Activated naive CD8-positive, alpha-beta T cell (primary cell): ENCODE measurements around the gene GPR155.
"Not testable (repeated sequence)": the region's sequence is repeated elsewhere in the genome, so short reads cannot be mapped to it uniquely, and the experiment has no call there.

Experiments
- H3K27ac Mint-ChIP-seq: one replicate; pipeline ENCODE4 v1.8.0; 2021; ENCODE audit warnings: mixed read lengths
- H3K27me3 Mint-ChIP-seq: one replicate; pipeline ENCODE4 v1.8.0; 2021; ENCODE audit warnings: mixed read lengths
- H3K36me3 Mint-ChIP-seq: one replicate; pipeline ENCODE4 v1.8.0; 2021; ENCODE audit warnings: mixed read lengths
- H3K4me1 Mint-ChIP-seq: one replicate; pipeline ENCODE4 v1.8.0; 2021; ENCODE audit warnings: low read depth, mixed read lengths
- H3K4me3 Mint-ChIP-seq: one replicate; pipeline ENCODE4 v1.8.0; 2021; ENCODE audit warnings: mild to moderate bottlenecking, mixed read lengths
- H3K9me3 Mint-ChIP-seq: one replicate; pipeline ENCODE4 v1.8.0; 2021; ENCODE audit warnings: low read depth, mixed read lengths

GPR155 gene

DNA sequence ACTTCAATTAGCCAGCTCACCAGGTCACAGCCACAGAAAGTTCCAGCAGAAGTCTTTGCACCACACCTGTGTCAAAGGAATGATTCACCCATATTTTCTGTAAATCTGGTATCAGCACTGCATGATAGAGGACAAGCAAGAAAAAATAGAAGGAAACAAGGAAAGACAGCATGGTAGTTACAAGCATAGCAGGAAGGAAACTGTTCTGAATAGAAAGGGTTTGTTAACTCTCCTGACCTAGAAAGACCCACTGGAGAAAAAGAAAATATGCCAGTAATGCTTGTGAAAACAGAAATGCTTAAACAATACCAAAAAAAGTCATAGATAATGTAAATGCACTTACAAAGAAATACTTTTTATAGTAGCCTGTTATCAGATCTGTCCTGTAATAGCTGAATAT is 50.5 kb downstream of the GPR155 start:
- no peak overlapping the region for H3K27ac Mint-ChIP-seq
- no peaks in the 10 kb centered on the region for H3K4me1 Mint-ChIP-seq
- H3K9me3 Mint-ChIP-seq = no peaks in the 10 kb centered on the region
- no peaks in the 10 kb centered on the region for H3K27me3 Mint-ChIP-seq
- H3K36me3 Mint-ChIP-seq = peaks cover 4% of the 10 kb centered on the region
- H3K4me3 Mint-ChIP-seq = no peak overlapping the region

DNA sequence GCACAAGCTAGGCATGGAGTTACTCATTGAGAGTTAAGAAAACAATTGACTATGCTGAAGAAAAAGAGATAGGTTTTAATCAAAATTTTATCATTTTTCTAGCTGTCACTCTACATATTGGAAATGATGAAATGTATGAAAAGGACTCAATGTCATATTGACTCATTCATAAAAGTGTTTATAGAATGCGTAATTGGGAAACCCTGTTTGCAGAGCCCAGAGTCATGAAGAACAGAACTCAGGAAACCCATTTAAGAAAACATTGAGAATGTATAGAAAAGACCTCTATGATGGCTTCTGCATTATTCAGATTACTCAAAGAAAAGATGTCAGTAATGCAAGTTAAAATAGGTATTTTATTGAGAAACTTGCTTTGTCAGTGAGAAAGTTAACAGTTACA is 54.9 kb downstream of the GPR155 start:
- no peaks in the 10 kb centered on the region for H3K4me1 Mint-ChIP-seq
- H3K27me3 Mint-ChIP-seq = no peaks in the 10 kb centered on the region
- H3K36me3 Mint-ChIP-seq = peaks cover 28% of the 10 kb centered on the region
- no peak overlapping the region for H3K27ac Mint-ChIP-seq
- peaks cover 7% of the 10 kb centered on the region for H3K9me3 Mint-ChIP-seq
- H3K4me3 Mint-ChIP-seq = no peak overlapping the region

DNA sequence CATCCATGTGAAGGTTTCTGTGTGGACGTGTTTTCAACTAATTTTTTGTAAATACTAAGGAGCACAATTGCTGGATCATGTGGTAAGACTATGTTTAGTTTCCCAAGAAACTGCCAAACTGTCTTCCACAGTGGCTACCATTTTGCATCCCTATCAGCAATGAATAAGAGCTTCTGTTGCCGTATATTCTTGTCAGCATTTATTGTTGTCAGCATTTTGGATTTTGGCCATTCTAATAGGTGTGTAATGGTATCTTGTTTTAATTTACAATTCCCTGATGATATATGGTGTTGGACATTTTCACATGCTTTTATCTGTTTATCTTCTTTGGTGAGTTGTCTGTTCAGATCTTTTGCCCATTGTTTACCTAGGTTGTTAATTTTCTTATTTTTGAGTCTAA is 56.8 kb downstream of the GPR155 start:
- no peaks in the 10 kb centered on the region for H3K27me3 Mint-ChIP-seq
- peaks cover 7% of the 10 kb centered on the region for H3K9me3 Mint-ChIP-seq

DNA sequence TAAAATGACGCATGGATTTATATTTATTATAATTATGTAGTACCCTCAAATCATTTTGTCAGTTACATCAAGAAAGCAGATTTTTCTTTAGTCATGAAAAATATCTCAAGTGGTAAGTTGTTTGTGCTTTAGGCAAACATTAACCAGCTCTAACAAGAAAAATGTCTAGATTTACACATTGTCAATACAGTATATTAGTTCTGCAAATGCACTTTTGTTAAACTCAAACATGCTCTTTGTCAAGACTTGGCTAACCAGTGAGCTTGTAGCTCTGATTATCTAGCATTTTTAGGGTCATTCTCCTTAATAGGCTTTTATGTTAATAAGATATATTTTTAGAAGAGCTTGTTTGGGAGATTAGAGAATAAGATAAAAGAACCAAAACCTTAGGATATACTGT is 58.6 kb downstream of the GPR155 start:
- peaks cover 28% of the 10 kb centered on the region for H3K36me3 Mint-ChIP-seq
- H3K4me1 Mint-ChIP-seq = no peaks in the 10 kb centered on the region
- no peak overlapping the region for H3K27ac Mint-ChIP-seq
- no peak overlapping the region for H3K4me3 Mint-ChIP-seq
- peaks cover 7% of the 10 kb centered on the region for H3K9me3 Mint-ChIP-seq
- H3K27me3 Mint-ChIP-seq = no peaks in the 10 kb centered on the region

More for the DNA sequence above, 56.8 kb downstream of the GPR155 start:
- H3K27ac Mint-ChIP-seq = no peak overlapping the region
- no peak overlapping the region for H3K4me3 Mint-ChIP-seq
- H3K36me3 Mint-ChIP-seq = peaks cover 28% of the 10 kb centered on the region
- H3K4me1 Mint-ChIP-seq = no peaks in the 10 kb centered on the region

DNA sequence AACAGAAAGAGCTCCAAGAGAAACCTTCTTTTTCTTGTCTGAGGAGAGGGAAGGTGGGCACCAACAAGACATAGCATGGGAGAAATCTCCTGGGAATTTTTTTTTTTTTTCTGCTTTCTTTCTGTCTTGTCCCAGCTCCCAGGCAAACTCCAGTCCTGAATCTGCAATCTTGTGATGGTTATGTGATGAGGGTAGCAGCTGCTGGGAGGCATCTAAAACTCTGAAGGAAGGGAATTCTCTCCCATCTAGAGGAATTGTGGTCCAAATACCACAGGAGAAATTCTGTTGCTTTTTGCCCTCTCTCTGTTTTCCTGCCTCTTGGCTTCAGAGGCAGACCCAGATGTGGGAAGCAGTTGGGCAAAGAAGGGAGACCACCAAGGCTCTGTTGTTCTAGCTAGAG is 74.6 kb downstream of the GPR155 start:
- no peak overlapping the region for H3K27ac Mint-ChIP-seq
- H3K4me1 Mint-ChIP-seq = no peaks in the 10 kb centered on the region
- no peaks in the 10 kb centered on the region for H3K27me3 Mint-ChIP-seq

DNA sequence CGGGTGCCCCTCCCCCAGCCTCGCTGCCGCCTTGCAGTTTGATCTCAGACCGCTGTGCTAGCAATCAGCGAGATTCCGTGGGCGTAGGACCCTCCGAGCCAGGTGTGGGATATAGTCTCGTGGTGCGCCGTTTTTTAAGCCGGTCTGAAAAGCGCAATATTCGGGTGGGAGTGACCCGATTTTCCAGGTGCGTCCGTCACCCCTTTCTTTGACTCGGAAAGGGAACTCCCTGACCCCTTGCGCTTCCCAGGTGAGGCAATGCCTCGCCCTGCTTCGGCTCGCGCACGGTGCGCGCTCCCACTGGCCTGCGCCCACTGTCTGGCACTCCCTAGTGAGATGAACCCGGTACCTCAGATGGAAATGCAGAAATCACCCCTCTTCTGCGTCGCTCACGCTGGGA is 76.8 kb downstream of the GPR155 start:
- not testable (repeated sequence) for H3K4me3 Mint-ChIP-seq, H3K27ac Mint-ChIP-seq, H3K27me3 Mint-ChIP-seq, H3K4me1 Mint-ChIP-seq, H3K36me3 Mint-ChIP-seq, H3K9me3 Mint-ChIP-seq

More for the DNA sequence above, 74.6 kb downstream of the GPR155 start:
- peaks cover 12% of the 10 kb centered on the region for H3K36me3 Mint-ChIP-seq
- no peak overlapping the region for H3K4me3 Mint-ChIP-seq
- H3K9me3 Mint-ChIP-seq = no peaks in the 10 kb centered on the region

DNA sequence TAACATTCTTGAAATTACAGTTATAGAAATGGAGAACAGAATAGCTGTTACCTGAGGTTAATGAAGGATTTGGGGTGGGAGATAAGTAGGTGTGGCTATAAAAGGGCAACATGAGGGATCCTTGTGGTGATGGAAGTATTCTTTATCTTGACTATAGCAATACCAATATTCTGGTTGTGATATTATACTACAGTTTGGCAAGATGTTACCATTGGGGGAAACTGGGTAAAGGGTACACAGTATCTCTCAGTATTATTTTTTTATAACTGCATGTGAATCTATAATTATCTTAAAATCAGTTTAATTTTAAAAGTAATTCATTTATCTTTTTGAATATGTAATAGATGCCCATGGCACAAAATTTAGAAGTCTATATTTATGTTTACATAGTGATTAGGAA is 83.2 kb downstream of the GPR155 start:
- Mint-ChIP-seq H3K9me3 (no peaks in the 10 kb centered on the region), H3K27me3 (no peaks in the 10 kb centered on the region), H3K36me3 (peaks cover 16% of the 10 kb centered on the region), H3K4me3 (no peak overlapping the region), H3K4me1 (peaks cover 4% of the 10 kb centered on the region), H3K27ac (no peak overlapping the region)

DNA sequence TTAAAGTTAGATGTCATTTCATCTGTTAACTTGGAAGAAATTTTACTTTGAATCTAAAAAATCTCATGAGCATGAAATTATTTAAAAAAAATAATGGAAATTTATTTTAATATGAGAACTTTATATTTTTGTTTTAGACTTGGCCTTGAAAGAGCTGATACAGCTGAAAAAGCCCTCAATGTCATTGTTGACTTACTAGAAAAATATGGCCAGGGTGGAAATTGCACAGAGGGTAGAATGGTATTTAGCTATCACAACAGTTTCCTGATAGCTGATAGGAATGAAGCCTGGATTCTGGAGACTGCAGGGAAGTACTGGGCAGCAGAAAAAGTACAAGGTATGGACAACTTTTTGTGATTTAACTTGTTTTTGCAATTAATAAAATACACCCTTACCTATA is 86.0 kb downstream of the GPR155 start:
- H3K4me3 Mint-ChIP-seq = no peak overlapping the region
- H3K27me3 Mint-ChIP-seq = no peaks in the 10 kb centered on the region
- peaks cover 16% of the 10 kb centered on the region for H3K36me3 Mint-ChIP-seq
- H3K27ac Mint-ChIP-seq = no peak overlapping the region
- H3K4me1 Mint-ChIP-seq = peaks cover 18% of the 10 kb centered on the region
- H3K9me3 Mint-ChIP-seq = no peaks in the 10 kb centered on the region

DNA sequence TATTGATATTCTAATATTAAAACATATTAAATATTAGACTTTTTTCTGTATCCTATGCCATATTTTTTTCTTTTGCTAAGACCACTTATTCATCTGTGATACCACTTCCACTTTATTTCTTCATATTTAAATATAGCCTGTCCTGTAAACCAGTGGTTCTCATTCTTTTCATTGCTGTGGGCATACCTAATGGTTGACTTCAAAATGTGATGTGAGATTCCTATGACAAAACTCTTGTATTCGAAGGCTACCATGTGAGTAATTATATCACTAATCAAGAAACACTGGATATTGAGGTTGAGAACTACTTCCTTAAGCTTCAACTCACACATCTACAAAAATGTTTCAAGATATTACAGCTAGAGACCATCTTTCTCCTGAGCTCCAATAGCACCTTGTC is 87.7 kb downstream of the GPR155 start:
- Mint-ChIP-seq H3K27me3 (no peaks in the 10 kb centered on the region), H3K9me3 (no peaks in the 10 kb centered on the region), H3K36me3 (peaks cover 16% of the 10 kb centered on the region), H3K27ac (no peak overlapping the region), H3K4me1 (peaks cover 30% of the 10 kb centered on the region), H3K4me3 (no peak overlapping the region)

DNA sequence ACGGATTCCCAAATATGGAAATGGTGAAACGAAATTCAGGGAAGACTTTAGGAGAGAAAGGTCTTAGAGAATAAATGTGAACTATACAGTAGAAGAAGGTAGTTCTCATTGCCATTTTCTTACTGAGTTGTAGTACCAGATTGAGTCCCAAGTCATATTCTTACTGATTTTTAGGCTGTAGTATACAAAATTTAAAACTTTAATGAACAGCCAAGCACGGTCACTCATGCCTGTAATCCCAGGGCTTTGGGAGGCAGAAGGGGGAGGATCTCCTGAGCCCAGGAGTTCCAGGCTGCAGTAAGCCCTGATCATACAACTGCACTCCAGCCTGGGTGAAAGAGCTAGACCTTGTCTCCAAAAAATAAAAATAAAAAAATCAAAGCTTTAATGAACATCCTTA is 89.1 kb downstream of the GPR155 start:
- Mint-ChIP-seq H3K4me3 (no peak overlapping the region), H3K36me3 (peaks cover 11% of the 10 kb centered on the region), H3K27me3 (no peaks in the 10 kb centered on the region), H3K27ac (no peak overlapping the region), H3K4me1 (peaks cover 40% of the 10 kb centered on the region), H3K9me3 (no peaks in the 10 kb centered on the region)

DNA sequence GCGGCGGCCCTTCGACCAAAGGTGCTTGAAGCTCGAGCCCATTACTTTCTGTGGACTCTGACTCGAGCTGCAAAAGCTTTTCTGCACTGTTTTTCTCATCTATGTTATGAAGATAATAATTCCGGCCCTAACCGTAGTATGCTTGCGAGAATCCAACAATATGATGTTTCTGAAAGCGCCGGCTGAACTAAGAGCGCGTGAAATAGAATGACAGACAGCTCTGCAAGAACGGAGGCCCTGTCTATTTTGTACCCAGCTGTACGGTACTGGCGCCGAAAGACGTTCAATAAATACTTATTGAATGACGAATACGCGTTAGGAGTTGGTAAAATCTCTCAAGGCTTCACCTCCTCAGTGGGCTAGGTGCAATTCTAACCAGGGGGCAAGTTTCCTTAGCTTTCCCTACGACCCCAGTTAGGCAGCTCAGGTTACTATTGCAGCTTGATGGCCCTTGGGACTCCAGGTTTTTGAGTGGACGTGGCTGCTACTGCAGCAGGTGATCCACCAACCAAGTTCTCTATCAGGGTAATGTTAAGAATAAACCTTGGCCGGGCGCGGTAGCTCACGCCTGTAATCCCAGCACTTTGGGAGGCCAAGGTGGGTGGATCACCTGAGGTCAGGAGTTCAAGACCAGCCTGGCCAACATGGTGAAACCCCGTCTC is 90.7 kb downstream of the GPR155 start:
- H3K4me1 Mint-ChIP-seq = peaks cover 50% of the 10 kb centered on the region
- no peaks in the 10 kb centered on the region for H3K9me3 Mint-ChIP-seq

DNA sequence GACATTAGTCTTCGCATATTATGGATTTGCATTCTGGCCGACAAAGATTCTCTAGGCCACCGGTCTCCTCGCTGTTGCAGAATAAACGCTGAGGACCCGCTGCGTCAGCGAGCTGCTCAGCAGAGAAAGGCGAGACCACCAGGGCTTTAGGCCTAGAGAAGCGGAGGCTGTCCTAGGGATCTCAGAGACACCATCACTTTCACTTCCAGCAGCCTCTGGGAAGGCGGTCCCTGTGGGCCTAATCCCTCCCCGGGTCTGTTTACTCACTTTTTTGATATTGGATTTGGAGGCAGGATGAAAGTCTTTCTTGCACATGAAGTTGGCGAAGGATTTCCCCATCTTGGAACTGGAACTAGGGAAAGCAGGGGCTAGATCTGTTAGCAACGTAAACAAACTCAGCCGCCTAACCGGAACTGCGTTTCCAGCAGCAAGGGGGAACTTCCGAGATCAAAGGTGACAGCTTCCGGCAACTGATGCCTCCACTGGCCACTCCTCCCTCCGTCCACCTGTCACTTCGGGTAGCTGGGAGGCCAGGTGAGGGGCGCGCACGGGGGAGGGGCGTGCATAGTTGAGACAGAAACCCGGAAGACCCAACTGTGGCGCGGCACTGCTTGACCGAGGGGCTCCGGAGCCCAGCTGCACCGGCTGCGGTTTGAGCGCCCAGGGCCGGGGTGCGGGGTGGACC is 91.4 kb downstream of the GPR155 start, which contains the start of gene SCRN3:
Gene SCRN3, plus strand, starts transcription at position 447 of the 685 bp plus-strand sequence. CDS start 2,554 bp downstream, outside the sequence.
- peak within 1 kb of the TSS; percentile 98 for H3K4me3 Mint-ChIP-seq
- H3K27ac Mint-ChIP-seq = peak within 1 kb of the TSS; percentile 97
- peaks cover 54% of the 10 kb centered on the region for H3K4me1 Mint-ChIP-seq
- H3K36me3 Mint-ChIP-seq = peaks cover 12% of the 10 kb centered on the region
- H3K27me3 Mint-ChIP-seq = no peaks in the 10 kb centered on the region
- no peaks in the 10 kb centered on the region for H3K9me3 Mint-ChIP-seq

More for the DNA sequence above, 90.7 kb downstream of the GPR155 start:
- Mint-ChIP-seq H3K4me3 (peak overlapping the region; percentile 98), H3K36me3 (peaks cover 10% of the 10 kb centered on the region), H3K27me3 (no peaks in the 10 kb centered on the region), H3K27ac (peak overlapping the region; percentile 97)

DNA sequence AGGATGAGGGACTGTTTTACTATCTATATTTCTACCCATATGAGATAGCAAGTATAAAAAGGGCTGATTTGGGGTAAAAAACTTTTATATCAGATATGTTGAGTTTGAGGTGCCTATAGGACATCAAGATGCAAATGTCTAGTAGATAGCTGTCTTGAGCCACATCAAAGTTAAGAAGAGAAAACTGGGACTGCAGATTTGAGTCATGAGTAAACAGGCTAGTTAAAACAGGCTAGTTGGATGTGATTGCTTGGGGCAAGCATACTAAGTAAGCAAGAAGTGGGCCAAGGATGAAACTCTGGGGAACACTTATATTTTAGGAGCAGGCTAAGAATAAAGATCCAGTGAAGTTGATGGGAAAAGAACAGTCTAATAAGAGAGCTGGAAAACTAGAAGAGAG is 94.1 kb downstream of the GPR155 start:
- Mint-ChIP-seq H3K4me3 (peak overlapping the region; percentile 28), H3K36me3 (peaks cover 20% of the 10 kb centered on the region), H3K27me3 (no peaks in the 10 kb centered on the region), H3K9me3 (no peaks in the 10 kb centered on the region), H3K4me1 (peaks cover 62% of the 10 kb centered on the region), H3K27ac (no peak overlapping the region)

DNA sequence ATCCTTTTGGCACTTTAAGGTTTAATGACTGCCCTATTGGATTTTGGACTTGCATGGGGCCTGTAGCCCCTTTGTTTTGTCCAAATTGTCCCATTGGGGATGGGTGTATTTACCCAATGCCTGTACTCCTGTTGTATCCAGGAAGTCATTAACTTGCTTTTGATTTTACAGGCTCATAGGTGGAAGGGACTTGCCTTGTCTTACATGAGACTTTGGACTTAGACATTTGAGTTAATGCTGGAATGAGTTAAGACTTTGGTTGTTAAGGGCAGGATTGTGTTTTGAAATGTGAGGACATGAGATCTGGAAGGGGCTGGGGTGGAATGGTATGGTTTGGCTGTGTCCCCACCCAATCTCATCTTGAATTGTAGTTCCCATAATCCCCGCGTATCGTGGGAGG is 96.5 kb downstream of the GPR155 start:
- Mint-ChIP-seq H3K4me1 (peaks cover 51% of the 10 kb centered on the region), H3K36me3 (peaks cover 25% of the 10 kb centered on the region)
- not testable (repeated sequence) for H3K4me3 Mint-ChIP-seq, H3K27me3 Mint-ChIP-seq, H3K9me3 Mint-ChIP-seq, H3K27ac Mint-ChIP-seq

DNA sequence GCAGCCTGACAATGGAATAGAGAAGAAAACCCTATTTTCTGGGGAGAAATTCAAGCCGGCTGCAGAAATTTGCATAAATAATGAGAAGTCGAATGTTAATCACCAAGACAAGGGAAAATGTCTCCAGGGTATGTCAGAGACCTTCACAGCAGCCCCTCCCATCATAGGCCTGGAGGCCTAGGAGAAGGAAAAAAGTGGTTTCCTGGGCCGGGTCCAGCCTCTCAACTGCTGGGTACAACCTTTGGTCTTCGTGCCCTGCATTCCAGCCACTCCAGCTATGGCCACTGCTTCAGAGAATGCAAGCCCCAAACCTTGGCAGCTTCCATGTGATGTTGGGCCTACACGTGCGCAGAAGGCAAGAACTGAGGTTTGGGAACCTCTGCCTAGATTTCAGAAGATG is 97.3 kb downstream of the GPR155 start:
- H3K27ac Mint-ChIP-seq = no peak overlapping the region
- H3K9me3 Mint-ChIP-seq = no peaks in the 10 kb centered on the region
- peaks cover 26% of the 10 kb centered on the region for H3K36me3 Mint-ChIP-seq
- no peaks in the 10 kb centered on the region for H3K27me3 Mint-ChIP-seq
- H3K4me1 Mint-ChIP-seq = peaks cover 48% of the 10 kb centered on the region
- H3K4me3 Mint-ChIP-seq = no peak overlapping the region

DNA sequence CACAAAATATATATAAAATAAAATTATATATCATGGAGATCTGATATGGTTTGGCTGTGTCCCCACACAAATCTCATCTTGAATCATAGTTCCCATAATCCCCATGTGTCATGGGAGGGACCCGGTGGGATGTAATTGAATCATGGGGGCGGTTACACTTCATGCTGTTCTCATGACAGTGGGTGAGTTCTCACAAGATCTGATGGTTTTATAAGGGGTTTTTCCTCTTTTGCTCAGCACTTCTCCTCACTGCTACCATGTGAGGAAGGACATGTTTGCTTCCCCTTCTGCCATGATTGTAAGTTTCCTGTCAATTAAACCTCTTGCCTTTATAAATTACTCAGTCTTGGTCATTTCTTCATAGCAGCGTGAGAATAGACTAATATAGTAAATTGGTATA is 98.1 kb downstream of the GPR155 start:
- Mint-ChIP-seq H3K4me1 (peaks cover 45% of the 10 kb centered on the region), H3K36me3 (peaks cover 32% of the 10 kb centered on the region)
- H3K9me3 Mint-ChIP-seq = not testable (repeated sequence)

More for the DNA sequence above, 98.1 kb downstream of the GPR155 start:
- not testable (repeated sequence) for H3K4me3 Mint-ChIP-seq, H3K27ac Mint-ChIP-seq, H3K27me3 Mint-ChIP-seq
